Right lobe of liver (tissue), 4 donors: ENCODE data around the gene NKD2.

ENCODE experiments used
- CTCF ChIP-seq, 4 donors: fragments of 200-600 bp in 3 of 4; fragments of 450-650 bp in 1 of 4; IDR thresholded peaks; one replicate each; pipeline versions ENCODE4 v1.5.1 to v1.8.0; 2016 to 2022; ENCODE audit warnings: antibody characterized with exemption in 4 of 4, mild to moderate bottlenecking in 2 of 4
- POLR2A ChIP-seq: fragments of 450-650 bp; IDR thresholded peaks from one replicate; pipeline ENCODE4 v1.6.1; 2017; ENCODE audit warnings: antibody characterized with exemption, mild to moderate bottlenecking
- donor health status: DM: no; HTN: no; CAD: no.
- donor health status: DM: no; HTN: no; CAD: no.
- donor health status: DM: no; HTN: yes; CAD: no.

GRCh38 chr5:1033178-1033577, 24.6 kb downstream of the NKD2 start:
- TF ChIP-seq CTCF (IDR thresholded peaks at IDR 0.05) (no peak), POLR2A (no peak)
